ENCODE data around the gene DRAP1.

Gene DRAP1

DNA sequence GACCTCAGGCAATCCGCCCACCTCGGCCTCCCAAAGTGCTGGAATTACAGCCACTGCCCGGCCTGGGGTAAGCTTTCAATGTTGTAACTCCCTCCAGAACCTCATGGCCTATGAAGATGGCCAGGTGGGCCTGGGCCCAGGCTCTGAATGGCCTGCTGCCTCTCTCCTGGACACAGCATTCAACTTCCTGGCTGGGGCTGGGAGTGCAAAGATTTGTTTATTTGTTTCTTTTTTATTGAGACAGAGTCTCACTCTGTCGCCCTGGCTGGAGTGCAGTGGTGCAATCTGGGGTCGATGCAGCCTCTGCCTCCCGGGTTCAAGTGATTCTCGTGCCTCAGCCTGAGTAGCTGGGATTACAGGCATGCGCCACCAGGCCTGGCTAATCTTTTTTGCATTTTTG is 25.5 kb downstream of the DRAP1 start:
- 0 out of 2 replicates have a peak, but pooled peaks cover 4% of the 10 kb centered on the region for H3K4me1 ChIP-seq (ENCODE audit: low read length)
- no peaks in the 10 kb centered on the region for H3K79me2 ChIP-seq (ENCODE audit: low read length)
- H3K9me3 ChIP-seq (replicated peaks; ENCODE audit: insufficient read depth, low read length): no peaks in the 10 kb centered on the region

DNA sequence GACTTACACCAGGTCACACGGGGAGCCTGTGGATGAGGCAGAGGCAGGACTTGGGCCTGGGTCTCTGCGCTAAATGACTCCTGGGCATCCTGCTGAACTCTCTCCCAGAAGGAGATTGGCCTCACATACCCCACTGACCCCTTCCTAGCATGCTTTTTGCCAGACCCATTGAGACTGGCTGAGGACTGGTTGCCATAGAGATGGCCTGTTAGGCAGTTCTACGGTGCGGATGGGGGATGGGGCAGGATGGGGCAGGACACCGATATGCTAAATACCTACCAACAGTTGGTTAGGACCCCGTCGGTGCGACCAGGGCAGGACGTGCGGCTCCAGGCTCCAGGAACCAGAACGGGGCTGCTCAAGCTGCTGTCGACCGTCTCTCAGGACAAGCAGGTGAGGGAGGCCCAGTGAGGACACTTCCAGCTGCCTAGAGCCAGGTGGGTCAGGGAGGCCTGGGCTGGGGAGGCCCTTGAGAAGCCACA is 26.2 kb downstream of the DRAP1 start, which contains the start of gene TSGA10IP:
TSS of gene TSGA10IP (plus strand) at position 51 of the 482 bp plus-strand sequence. CDS start at position 247, 196 bp downstream.
- Histone ChIP-seq H3K9ac (ENCODE audit: low read length) (no peak within 1 kb of the TSS), H3K9me3 (replicated peaks; ENCODE audit: insufficient read depth, low read length) (no peaks in the 10 kb centered on the region), H3K4me3 (ENCODE audit: low read length) (no peak within 1 kb of the TSS), H3K27me3 (replicated peaks; ENCODE audit: insufficient read depth, low read length) (no peaks in the 10 kb centered on the region), H3K36me3 (replicated peaks; ENCODE audit: insufficient read depth, low read length) (no peaks in the 10 kb centered on the region), H3K27ac (ENCODE audit: low read length) (no peak within 1 kb of the TSS), H3K79me2 (ENCODE audit: low read length) (no peaks in the 10 kb centered on the region), H4K20me1 (ENCODE audit: insufficient read depth, low read length) (no peaks in the 10 kb centered on the region), H3K9me2 (replicated peaks; ENCODE audit: insufficient read depth, low read length) (no peaks in the 10 kb centered on the region), H3K4me2 (ENCODE audit: low read depth, low read length) (no peak within 1 kb of the TSS), H3F3A (ENCODE audit: insufficient read depth, low read length) (no peaks in the 10 kb centered on the region), H3K4me1 (ENCODE audit: low read length) (0 out of 2 replicates have a peak, but pooled peaks cover 4% of the 10 kb centered on the region), H2AFZ (ENCODE audit: low read length) (no peak within 1 kb of the TSS)
- TF ChIP-seq, protein P1, sequence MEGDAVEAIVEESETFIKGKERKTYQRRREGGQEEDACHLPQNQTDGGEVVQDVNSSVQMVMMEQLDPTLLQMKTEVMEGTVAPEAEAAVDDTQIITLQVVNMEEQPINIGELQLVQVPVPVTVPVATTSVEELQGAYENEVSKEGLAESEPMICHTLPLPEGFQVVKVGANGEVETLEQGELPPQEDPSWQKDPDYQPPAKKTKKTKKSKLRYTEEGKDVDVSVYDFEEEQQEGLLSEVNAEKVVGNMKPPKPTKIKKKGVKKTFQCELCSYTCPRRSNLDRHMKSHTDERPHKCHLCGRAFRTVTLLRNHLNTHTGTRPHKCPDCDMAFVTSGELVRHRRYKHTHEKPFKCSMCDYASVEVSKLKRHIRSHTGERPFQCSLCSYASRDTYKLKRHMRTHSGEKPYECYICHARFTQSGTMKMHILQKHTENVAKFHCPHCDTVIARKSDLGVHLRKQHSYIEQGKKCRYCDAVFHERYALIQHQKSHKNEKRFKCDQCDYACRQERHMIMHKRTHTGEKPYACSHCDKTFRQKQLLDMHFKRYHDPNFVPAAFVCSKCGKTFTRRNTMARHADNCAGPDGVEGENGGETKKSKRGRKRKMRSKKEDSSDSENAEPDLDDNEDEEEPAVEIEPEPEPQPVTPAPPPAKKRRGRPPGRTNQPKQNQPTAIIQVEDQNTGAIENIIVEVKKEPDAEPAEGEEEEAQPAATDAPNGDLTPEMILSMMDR (IDR thresholded peaks at IDR 0.05; ENCODE audit: low read length): no peak
- TF ChIP-seq EZH2phosphoT487 (IDR thresholded peaks at IDR 0.05; ENCODE audit: low read length): no peak
- TF ChIP-seq EZH2 (optimal IDR thresholded peaks at IDR 0.05; ENCODE audit: low read depth, low read length): no peak
- no peak for DNase-seq

More for the DNA sequence above, 25.5 kb downstream of the DRAP1 start:
- H4K20me1 ChIP-seq (ENCODE audit: insufficient read depth, low read length): no peaks in the 10 kb centered on the region
- H3K36me3 ChIP-seq (replicated peaks; ENCODE audit: insufficient read depth, low read length): no peaks in the 10 kb centered on the region
- no peak for DNase-seq
- no peak overlapping the region for H3K4me2 ChIP-seq (ENCODE audit: low read depth, low read length)
- H3K4me3 ChIP-seq (ENCODE audit: low read length): no peak overlapping the region
- no peak overlapping the region for H3K9ac ChIP-seq (ENCODE audit: low read length)
- no peak overlapping the region for H3K27ac ChIP-seq (ENCODE audit: low read length)
- H3K27me3 ChIP-seq (replicated peaks; ENCODE audit: insufficient read depth, low read length): no peaks in the 10 kb centered on the region
- TF ChIP-seq EZH2 (optimal IDR thresholded peaks at IDR 0.05; ENCODE audit: low read depth, low read length): no peak
- TF ChIP-seq, protein P1 (IDR thresholded peaks at IDR 0.05; ENCODE audit: low read length): no peak
- no peak for TF ChIP-seq EZH2phosphoT487 (IDR thresholded peaks at IDR 0.05; ENCODE audit: low read length)
- H3K9me2 ChIP-seq (replicated peaks; ENCODE audit: insufficient read depth, low read length): no peaks in the 10 kb centered on the region
- H2AFZ ChIP-seq (ENCODE audit: low read length): no peak overlapping the region
- no peaks in the 10 kb centered on the region for H3F3A ChIP-seq (ENCODE audit: insufficient read depth, low read length)

DNA sequence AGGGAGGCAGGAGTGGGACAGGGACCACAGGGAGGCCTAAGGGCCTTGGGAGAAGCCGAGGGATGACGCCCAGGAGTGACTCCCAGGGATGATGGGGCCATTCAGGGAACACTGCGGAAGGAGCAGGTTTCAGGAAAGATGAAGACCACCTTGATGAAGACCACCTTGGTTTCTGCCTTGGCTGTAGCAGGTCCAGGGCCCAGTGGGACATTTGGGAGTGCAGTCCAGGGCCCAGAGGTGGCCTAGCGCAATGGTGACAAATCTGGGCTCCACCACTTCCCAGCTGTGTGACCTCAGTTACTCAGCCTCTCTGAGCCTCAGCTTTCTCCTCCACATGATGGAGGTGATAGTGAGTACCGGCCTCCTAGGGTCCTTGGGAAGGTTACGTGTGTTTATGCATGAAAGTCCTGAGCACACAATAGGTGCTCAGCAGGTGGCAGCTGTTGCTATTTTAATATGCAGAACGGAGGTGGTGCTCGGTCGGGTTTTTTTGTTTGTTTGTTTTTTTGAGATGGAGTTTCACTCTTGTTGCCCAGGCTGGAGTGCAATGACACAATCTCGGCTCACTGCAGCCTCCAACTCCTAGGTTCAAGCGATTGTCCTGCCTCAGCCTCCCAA is 26.8 kb downstream of the DRAP1 start:
- Histone ChIP-seq H3F3A (ENCODE audit: insufficient read depth, low read length) (no peaks in the 10 kb centered on the region), H2AFZ (ENCODE audit: low read length) (no peak overlapping the region), H3K9ac (ENCODE audit: low read length) (no peak overlapping the region), H3K4me2 (ENCODE audit: low read depth, low read length) (no peak overlapping the region), H3K9me3 (replicated peaks; ENCODE audit: insufficient read depth, low read length) (no peaks in the 10 kb centered on the region), H3K9me2 (replicated peaks; ENCODE audit: insufficient read depth, low read length) (no peaks in the 10 kb centered on the region), H4K20me1 (ENCODE audit: insufficient read depth, low read length) (no peaks in the 10 kb centered on the region), H3K27ac (ENCODE audit: low read length) (no peak overlapping the region), H3K4me1 (ENCODE audit: low read length) (0 out of 2 replicates have a peak, but pooled peaks cover 4% of the 10 kb centered on the region), H3K27me3 (replicated peaks; ENCODE audit: insufficient read depth, low read length) (no peaks in the 10 kb centered on the region), H3K36me3 (replicated peaks; ENCODE audit: insufficient read depth, low read length) (no peaks in the 10 kb centered on the region), H3K4me3 (ENCODE audit: low read length) (no peak overlapping the region), H3K79me2 (ENCODE audit: low read length) (no peaks in the 10 kb centered on the region)
- peak; percentile 39 for DNase-seq
- TF ChIP-seq, protein P1 (IDR thresholded peaks at IDR 0.05; ENCODE audit: low read length): no peak
- TF ChIP-seq EZH2 (optimal IDR thresholded peaks at IDR 0.05; ENCODE audit: low read depth, low read length): no peak

Measured in MM.1S (cell line).